ENCODE data around the gene PDPN. TPM values are rescaled to one million over a fixed set of nuclear protein-coding genes. Genes with fewer than 3 reads are reported as not detected.
"Not testable (repeated sequence)": the region's sequence is repeated elsewhere in the genome, so short reads cannot be mapped to it uniquely, and the experiment has no call there.

The PDPN gene
- total and polyA plus RNA-seq, 9 of the 15 experiments (the other 6 are each of a cell fraction or from before 2014, with no cell fraction given), result 0.11 TPM; not detected in 8

GRCh38 chr1:13562981-13563380 is 20.7 kb upstream of the PDPN start:
- in situ Hi-C loops (cut with MboI); BruUV-seq (replicated peaks); POLR2A ChIA-PET; CTCF ChIA-PET (ENCODE audit: low intra/inter-chr PET ratio); H3K4me3 ChIP-seq; ATAC-seq; H3K27ac ChIP-seq (ENCODE audit: extremely low read depth, low read depth, low read length); H3K79me2 ChIP-seq (ENCODE audit: control insufficient read depth, insufficient read depth, low read length); H3K4me1 ChIP-seq (replicated peaks in 1 of 2; ENCODE audit: control insufficient read depth in 2 of 2, insufficient read depth in 2 of 2, low read length in 2 of 2); H2AFZ ChIP-seq (ENCODE audit: low read depth, low read length); DNase-seq (ENCODE audit: extremely low read depth in 1 of 4, low spot score in 3 of 4); FAIRE-seq; H3K36me3 ChIP-seq (ENCODE audit: control insufficient read depth, insufficient read depth, low read length); H3K4me2 ChIP-seq (ENCODE audit: insufficient read depth, low read length); H4K20me1 ChIP-seq (replicated peaks; ENCODE audit: control insufficient read depth, insufficient read depth, low read length); intact Hi-C loops (cut with micrococcal nuclease); H3K9me3 ChIP-seq (replicated peaks; ENCODE audit: control insufficient read depth, insufficient read depth, low read depth, low read length); H3K9ac ChIP-seq (ENCODE audit: insufficient read depth in 1 of 2, low read depth in 2 of 2, low read length in 2 of 2); H3K9me1 ChIP-seq (ENCODE audit: control insufficient read depth, insufficient read depth, low read length): not testable (repeated sequence)
- H3K27me3 ChIP-seq (ENCODE audit: control insufficient read depth in 2 of 2, insufficient read depth in 2 of 2, low read length in 2 of 2), result peaks cover 12 to 27% of the 10 kb centered on the region in 2 experiments
- 0% methylated on average over 11 of the region's 11 CpGs for WGBS (ENCODE audit: insufficient coverage, low coverage, missing lambda C conversion rate)

DNA sequence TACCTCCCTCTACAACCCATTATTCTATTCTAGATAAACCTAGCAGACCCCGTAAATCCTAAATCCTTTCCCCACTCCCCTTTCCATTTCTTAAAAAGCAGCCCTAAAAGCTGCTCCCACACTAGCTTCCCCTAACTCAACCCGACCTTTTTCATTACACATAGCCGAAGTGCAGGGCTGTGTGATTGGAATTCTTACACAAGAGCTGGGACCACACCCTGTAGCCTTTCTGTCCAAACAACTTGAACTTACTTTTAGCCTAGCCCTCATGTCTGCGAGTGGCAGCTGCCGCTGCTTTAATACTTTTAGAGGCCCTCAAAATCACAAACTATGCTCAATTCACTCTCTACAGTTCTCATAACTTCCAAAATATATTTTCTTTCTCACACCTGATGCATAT is 19.6 kb upstream of the PDPN start:
- Histone ChIP-seq H3K4me2 (ENCODE audit: insufficient read depth, low read length) (no peak overlapping the region), H3K79me2 (ENCODE audit: control insufficient read depth, insufficient read depth, low read length) (no peaks in the 10 kb centered on the region), H2AFZ (ENCODE audit: low read depth, low read length) (no peak overlapping the region), H4K20me1 (replicated peaks; ENCODE audit: control insufficient read depth, insufficient read depth, low read length) (no peaks in the 10 kb centered on the region; the same call in 1 of the 2 replicates), H3K4me1 (replicated peaks in 1 of 2; ENCODE audit: control insufficient read depth in 2 of 2, insufficient read depth in 2 of 2, low read length in 2 of 2) (no peaks in the 10 kb centered on the region), H3K9me3 (replicated peaks; ENCODE audit: control insufficient read depth, insufficient read depth, low read depth, low read length) (no peaks in the 10 kb centered on the region), H3K9ac (ENCODE audit: insufficient read depth in 1 of 2, low read depth in 2 of 2, low read length in 2 of 2) (no peak overlapping the region), H3K9me1 (ENCODE audit: control insufficient read depth, insufficient read depth, low read length) (no peaks in the 10 kb centered on the region), H3K27me3 (ENCODE audit: control insufficient read depth in 2 of 2, insufficient read depth in 2 of 2, low read length in 2 of 2) (peaks cover 12 to 27% of the 10 kb centered on the region in 2 experiments), H3K27ac (ENCODE audit: extremely low read depth, low read depth, low read length) (no peak overlapping the region), H3K4me3 (no peak overlapping the region), H3K36me3 (ENCODE audit: control insufficient read depth, insufficient read depth, low read length) (no peaks in the 10 kb centered on the region)
- FAIRE-seq, result no peak
- DNase-seq (ENCODE audit: extremely low read depth in 1 of 4, low spot score in 3 of 4), result no peak
- no TSS peak for BruUV-seq (replicated peaks)
- ATAC-seq, result no peak
- ChIA-PET CTCF (ENCODE audit: low intra/inter-chr PET ratio) (no interaction called here), POLR2A (interaction anchor here (1.0 kb wide), 1 partner anchor 8 kb away, joined by 4 read pairs; no protein-coding TSS in a partner anchor)
- in situ Hi-C loops (cut with MboI) (no loop called here), intact Hi-C loops (cut with micrococcal nuclease) (no loop called here)
- WGBS (ENCODE audit: insufficient coverage, low coverage, missing lambda C conversion rate), result 1% methylated on average over 5 of the region's 5 CpGs
- TF ChIP-seq, protein P1, sequence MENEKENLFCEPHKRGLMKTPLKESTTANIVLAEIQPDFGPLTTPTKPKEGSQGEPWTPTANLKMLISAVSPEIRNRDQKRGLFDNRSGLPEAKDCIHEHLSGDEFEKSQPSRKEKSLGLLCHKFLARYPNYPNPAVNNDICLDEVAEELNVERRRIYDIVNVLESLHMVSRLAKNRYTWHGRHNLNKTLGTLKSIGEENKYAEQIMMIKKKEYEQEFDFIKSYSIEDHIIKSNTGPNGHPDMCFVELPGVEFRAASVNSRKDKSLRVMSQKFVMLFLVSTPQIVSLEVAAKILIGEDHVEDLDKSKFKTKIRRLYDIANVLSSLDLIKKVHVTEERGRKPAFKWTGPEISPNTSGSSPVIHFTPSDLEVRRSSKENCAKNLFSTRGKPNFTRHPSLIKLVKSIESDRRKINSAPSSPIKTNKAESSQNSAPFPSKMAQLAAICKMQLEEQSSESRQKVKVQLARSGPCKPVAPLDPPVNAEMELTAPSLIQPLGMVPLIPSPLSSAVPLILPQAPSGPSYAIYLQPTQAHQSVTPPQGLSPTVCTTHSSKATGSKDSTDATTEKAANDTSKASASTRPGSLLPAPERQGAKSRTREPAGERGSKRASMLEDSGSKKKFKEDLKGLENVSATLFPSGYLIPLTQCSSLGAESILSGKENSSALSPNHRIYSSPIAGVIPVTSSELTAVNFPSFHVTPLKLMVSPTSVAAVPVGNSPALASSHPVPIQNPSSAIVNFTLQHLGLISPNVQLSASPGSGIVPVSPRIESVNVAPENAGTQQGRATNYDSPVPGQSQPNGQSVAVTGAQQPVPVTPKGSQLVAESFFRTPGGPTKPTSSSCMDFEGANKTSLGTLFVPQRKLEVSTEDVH (IDR thresholded peaks at IDR 0.05; ENCODE audit: low read depth, partially characterized antibody), result no peak
- no peak for TF ChIP-seq RBM15 (IDR thresholded peaks at IDR 0.05; ENCODE audit: insufficient read depth, low read length)
- TF ChIP-seq, protein P2, sequence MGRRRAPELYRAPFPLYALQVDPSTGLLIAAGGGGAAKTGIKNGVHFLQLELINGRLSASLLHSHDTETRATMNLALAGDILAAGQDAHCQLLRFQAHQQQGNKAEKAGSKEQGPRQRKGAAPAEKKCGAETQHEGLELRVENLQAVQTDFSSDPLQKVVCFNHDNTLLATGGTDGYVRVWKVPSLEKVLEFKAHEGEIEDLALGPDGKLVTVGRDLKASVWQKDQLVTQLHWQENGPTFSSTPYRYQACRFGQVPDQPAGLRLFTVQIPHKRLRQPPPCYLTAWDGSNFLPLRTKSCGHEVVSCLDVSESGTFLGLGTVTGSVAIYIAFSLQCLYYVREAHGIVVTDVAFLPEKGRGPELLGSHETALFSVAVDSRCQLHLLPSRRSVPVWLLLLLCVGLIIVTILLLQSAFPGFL (CRISPR knock-in tag; IDR thresholded peaks at IDR 0.05), result no peak
- no peak for TF ChIP-seq COPS2 (conservative IDR thresholded peaks at IDR 0.05)
- TF ChIP-seq, protein P3, sequence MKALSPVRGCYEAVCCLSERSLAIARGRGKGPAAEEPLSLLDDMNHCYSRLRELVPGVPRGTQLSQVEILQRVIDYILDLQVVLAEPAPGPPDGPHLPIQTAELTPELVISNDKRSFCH (CRISPR knock-in tag; IDR thresholded peaks at IDR 0.05), result no peak
- TF ChIP-seq, protein P3 (tag; IDR thresholded peaks at IDR 0.05), result no peak
- TF ChIP-seq CREB1 (IDR thresholded peaks at IDR 0.05), result no peak
- no peak for TF ChIP-seq CREB1 (CRISPR knock-in tag; IDR thresholded peaks at IDR 0.05)
- TF ChIP-seq CHD1 (IDR thresholded peaks at IDR 0.05; ENCODE audit: low read length), result no peak
- TF ChIP-seq HNRNPLL (IDR thresholded peaks at IDR 0.05; ENCODE audit: low read depth, low read length, poor library complexity, severe bottlenecking), result no peak

Data from K562 (cell line).